GM18870 (cell line): ENCODE measurements around the gene YPEL3.

Experiments used
- ATAC-seq: cut with Tn5 transposase; IDR thresholded peaks from one replicate; pipeline ENCODE4 v1.9.1; 2021; ENCODE audit warnings: moderate library complexity; ENCODE audit not compliant: unreplicated experiment

The YPEL3 gene

GRCh38 chr16:30053376-30054015 is 42.5 kb downstream of the YPEL3 start:
- ATAC-seq, result no peak

GRCh38 chr16:30052671-30053372 is 43.2 kb downstream of the YPEL3 start:
- ATAC-seq, result no peak

DNA sequence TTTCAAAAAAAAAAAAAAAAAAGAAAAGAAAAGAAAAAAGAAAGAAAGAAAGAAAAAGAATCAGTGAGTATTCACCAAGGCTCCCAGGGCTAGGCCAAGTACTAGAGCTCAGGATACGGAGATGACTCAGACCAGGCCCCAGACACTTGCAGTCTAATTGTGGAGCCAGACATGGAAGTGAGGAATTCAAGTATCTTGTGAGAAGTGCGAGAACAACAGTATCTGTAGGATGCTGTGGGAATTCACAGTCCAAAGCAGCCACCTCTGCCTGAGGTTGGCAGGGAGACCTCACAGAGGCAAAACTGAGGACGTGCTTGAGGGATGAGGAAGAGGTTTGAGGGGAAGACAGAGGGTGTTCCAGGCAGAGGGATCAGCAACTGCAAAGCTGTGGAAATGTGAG is 44.5 kb downstream of the YPEL3 start:
- no peak for ATAC-seq

DNA sequence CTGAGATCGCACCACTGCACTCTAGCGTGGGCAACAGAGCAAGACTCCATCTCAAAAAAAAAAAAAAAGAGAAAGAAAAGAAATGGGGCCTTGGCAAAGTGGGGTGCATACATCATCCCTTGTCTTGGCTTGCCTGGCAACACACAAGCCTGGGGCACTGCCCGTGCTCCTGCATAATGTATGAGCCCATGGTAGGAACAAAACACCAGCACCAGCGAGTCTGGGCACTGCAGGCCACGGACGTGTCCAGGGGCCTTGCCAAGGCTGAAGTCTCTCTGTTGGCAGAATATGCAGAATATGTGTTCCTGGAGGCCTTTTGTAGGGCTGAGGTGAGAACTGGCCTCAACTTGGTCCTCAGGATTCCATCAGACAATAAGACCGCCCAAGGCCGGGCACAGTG is 46.1 kb downstream of the YPEL3 start:
- ATAC-seq, result no peak

- ATAC-seq, result no peak
Measured at GRCh38 chr16:30046588-30046987, 49.4 kb downstream of the YPEL3 start.

DNA sequence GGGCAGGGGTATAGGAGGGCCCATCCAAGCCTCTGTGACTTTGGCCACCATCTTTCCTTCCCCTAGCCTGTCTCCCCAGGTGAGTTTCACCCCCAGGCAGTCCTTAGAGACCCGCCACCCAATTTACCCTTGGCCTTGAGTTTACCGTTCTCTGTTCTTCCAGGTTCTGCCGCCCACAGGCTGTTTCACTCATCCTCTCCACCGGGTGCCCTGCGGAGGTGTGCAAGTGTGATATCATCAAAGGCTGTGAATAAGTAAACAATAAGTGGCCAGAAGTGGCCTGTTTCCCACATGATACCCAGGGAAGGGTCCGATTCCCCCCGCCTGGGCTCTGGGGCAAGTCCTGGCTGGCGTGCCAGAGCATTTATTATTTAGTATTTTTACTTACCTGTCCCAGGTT is 49.8 kb downstream of the YPEL3 start:
- no peak for ATAC-seq
